Hematopoietic multipotent progenitor cell treated with erythropoietin and hydrocortisone succinate and interleukin-3 and kit ligand, for 6 days (in vitro differentiated cells): Measurements from ENCODE around the gene CPS1.

Experiments used
- DNase-seq: peaks from one replicate; pipeline ENCODE4 v3.0.0-alpha.2; 2015

CPS1 gene

GRCh38 chr2:210548031-210548430 lies 8.4 kb upstream of the CPS1 start:
- no peak for DNase-seq

GRCh38 chr2:210548878-210549384 lies 7.5 kb upstream of the CPS1 start:
- no peak for DNase-seq

- DNase-seq = no peak
Observed at GRCh38 chr2:210551001-210551400, 5.4 kb upstream of the CPS1 start.

DNA sequence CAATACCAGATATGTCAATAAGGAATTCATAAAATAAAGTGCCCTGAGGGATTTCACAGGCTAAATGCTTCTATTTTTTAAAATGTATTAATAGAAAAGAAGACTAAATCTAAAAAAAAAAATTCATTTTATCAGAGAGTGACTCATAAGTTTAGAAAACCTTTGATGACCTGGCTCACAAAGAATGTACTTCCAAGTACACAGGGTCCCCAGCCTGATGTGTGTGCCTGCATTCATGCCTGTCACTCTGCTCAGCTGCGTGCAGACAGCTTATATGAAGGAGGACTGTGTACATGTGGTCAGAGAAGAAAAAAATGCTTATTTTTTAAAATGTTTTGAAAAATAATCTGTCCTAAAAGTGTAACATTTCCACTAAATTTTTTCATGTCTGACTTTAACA lies 3.0 kb upstream of the CPS1 start:
- no peak for DNase-seq

DNA sequence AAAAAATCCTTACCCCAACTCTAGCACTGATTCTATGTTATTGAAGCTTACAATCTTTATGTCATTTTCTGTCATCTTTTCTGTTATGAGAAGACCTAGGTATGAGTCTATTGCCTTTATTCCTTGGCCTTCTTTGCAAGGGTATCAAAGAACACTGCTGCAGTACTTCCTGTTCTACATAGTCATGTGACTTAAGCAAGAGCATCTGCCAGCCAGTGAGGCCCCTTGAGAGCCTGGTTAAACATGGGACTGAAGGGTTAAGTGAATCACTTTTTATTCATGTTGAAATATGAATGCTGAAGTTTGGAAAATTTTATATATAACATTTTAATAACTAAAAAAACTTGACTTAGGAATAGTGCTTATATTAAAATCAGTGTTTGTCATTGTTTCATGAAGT lies 844 bp upstream of the CPS1 start:
- no peak for DNase-seq

GRCh38 chr2:210557721-210558120 lies 1.3 kb downstream of the CPS1 start:
- DNase-seq = no peak

GRCh38 chr2:210558708-210559107 lies 2.3 kb downstream of the CPS1 start:
- no peak for DNase-seq

GRCh38 chr2:210559182-210559581 lies 2.8 kb downstream of the CPS1 start:
- DNase-seq = no peak

- DNase-seq = no peak
Observed at GRCh38 chr2:210561475-210561874, 5.1 kb downstream of the CPS1 start.

DNA sequence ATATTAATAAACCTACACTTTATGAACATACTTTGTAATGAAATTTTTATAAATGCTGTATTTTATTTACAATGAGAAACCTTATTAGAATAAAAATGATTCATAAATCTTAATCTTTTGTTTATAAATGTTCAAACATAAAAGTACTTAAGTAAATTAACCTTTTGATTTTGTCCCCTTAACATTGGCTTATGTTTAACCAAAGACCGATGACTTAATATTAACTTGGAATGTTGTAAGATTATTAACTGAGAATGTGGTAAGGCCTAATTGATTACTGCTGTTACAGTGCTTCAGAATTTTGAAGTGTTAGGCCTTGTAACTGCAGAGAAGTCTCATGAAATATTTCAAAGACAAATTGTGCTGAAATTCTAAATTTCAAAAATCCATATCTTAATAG lies 5.7 kb downstream of the CPS1 start:
- no peak for DNase-seq

GRCh38 chr2:210562502-210563080 lies 6.2 kb downstream of the CPS1 start:
- DNase-seq = no peak

DNA sequence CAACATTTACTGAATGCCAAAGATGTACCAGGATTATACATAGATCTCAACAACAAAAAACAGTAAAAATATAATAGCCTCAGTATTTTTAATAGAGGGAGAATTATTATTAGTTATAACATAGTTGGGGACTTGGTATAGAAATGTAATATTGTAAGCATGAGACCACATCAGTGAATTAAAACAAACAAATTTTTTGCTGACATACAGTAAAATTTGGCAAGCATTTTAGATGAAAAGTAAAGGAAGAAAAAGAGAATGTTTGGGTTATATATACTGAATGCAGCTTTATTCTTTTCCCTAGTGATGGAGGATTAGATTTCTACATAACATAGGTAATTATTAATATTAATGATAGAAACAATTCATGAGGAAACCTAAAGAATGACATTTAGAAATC lies 10.9 kb downstream of the CPS1 start:
- no peak for DNase-seq

- DNase-seq = no peak
Observed at GRCh38 chr2:210568108-210568507, 11.7 kb downstream of the CPS1 start.

DNA sequence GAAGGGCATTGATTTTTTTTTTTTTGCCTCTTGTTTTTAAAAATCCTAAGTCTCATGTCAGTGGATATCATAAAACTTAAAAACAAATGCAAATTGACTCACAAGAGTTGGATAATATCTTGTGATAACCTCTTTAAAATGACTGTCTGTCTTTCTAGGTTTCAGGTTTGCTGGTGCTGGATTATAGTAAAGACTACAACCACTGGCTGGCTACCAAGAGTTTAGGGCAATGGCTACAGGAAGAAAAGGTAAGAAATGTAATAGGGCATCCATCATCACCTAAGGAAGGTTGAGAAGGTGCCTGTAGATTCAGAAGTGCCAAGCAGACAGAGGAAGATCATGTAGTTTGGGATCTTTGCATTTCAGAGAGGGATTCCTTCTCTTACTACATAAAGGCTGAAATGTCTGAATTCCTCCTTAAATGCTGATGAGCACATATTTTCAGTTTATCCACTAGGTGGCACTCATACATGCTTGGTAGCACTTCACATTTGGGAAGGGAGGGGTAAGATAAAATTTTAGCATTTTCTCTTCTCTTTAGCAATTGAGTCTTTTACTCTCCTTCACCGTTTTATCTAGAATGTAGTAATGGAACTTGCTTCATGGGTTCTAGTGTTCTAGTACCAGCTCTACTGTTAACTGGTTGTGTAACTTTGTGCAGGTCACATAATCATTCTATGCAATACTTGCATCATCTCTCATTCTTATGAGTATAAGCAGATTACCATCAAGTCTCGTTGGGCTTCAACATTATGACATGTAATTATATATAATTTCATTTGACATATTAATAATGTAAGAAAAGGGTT lies 21.1 kb downstream of the CPS1 start:
- peak; percentile 79 for DNase-seq

- no peak for DNase-seq
Observed at GRCh38 chr2:210584834-210585233, 28.4 kb downstream of the CPS1 start.

GRCh38 chr2:210586381-210586780 lies 30.0 kb downstream of the CPS1 start:
- no peak for DNase-seq

DNA sequence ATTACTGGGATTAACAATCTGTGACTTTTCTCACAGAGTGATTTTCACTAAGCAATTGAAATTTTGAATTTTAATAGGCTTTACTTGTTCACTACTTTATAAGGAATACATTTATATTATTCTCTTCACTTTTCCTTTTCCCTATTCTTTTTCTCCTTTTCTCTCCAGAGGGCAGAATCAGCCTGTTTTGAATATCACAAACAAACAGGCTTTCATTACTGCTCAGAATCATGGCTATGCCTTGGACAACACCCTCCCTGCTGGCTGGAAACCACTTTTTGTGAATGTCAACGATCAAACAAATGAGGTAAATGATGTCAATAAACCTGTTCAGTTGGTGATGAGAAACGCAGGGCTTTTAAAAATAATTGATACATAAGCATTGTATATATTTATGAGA lies 35.3 kb downstream of the CPS1 start:
- DNase-seq = no peak

- DNase-seq = no peak
Observed at GRCh38 chr2:210592726-210593125, 36.3 kb downstream of the CPS1 start.

DNA sequence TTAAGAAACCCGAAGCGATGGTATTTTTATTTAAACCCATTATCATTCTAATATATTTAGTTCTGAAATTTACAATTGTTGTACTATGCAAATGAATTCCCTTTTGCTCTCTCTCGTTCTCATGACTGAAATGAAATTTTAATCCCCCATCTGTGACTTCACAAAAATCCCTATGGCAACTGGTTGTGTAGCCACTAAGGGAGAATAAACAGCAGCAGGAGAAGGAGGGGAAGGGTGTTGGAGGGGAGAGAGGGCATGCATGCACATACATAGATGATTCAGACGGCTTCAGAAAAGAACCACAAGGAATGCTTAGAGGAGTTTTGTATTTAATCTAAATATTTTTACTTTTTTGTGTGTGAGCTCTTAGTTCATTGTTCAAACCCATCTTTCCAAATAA lies 36.8 kb downstream of the CPS1 start:
- DNase-seq = no peak

DNA sequence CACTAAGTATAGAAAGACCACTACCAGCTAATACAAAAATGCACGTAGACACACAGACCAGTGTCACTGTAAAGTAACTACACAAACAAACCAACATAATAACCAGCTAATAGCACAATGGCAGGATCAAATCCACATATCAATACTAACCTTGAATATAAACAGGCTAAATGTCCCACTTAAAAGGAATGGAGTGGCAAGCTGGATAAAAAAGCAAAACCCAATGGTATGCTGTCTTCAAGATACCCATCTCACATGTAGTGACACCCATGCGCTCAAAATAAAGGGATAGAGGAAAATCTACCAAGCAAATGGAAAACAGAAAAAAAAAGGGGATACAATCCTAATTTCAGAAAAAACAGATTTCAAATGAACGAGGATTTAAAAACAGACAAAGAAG lies 41.8 kb downstream of the CPS1 start:
- no peak for DNase-seq

- DNase-seq = no peak
Observed at GRCh38 chr2:210599476-210599875, 43.1 kb downstream of the CPS1 start.

DNA sequence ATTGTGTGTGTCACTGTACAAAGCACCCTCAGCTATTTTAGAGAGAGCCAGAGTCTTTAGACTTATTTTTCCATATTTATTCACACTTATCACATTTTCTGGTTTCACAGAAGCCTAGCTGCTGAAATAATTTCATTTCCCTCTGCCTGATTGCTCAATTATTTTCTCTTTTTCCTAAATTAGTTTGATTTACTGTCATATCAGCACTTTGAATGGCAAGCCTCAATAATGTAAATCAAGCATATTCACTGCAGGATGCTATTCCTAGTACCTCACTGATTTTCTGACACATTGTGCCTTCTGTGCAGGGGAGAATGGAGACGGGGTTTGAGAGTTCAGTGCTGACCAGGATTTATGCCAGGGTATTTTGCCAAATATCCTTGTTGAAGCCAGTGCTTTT lies 48.3 kb downstream of the CPS1 start:
- no peak for DNase-seq

- DNase-seq = no peak
Observed at GRCh38 chr2:210606001-210606400, 49.6 kb downstream of the CPS1 start.

DNA sequence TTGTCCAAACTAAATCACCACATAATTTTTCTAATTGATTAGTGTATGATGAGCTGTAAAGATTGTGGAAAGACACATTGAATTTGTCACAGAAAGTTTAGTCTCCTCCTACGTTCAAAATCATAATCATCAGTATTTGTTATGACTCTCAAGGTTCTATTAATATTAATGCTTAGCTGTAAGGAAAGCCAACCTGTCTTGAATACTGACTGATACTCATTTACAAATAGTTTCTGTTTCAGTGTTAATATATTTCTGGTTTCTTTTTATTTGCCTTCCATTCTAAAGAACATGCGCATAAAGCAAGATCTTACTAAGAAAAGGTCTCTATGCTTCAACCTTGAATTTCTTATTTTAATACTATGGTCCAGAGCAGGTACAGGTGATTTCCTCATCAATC lies 55.1 kb downstream of the CPS1 start:
- DNase-seq = no peak

- DNase-seq = no peak
Observed at GRCh38 chr2:210616074-210616473, 59.7 kb downstream of the CPS1 start.
